DMS 273 treated with DMSO at 0.1 percent for 48 hours (cell line): ENCODE data around the gene LELP1.
"Not testable (repeated sequence)": the region's sequence is repeated elsewhere in the genome, so short reads cannot be mapped to it uniquely, and the experiment has no call there.

ENCODE experiments used
- DNase-seq: peaks from one replicate; lab custom pipeline; 2025; lab: John Stamatoyannopoulos, UW

Gene LELP1

DNA sequence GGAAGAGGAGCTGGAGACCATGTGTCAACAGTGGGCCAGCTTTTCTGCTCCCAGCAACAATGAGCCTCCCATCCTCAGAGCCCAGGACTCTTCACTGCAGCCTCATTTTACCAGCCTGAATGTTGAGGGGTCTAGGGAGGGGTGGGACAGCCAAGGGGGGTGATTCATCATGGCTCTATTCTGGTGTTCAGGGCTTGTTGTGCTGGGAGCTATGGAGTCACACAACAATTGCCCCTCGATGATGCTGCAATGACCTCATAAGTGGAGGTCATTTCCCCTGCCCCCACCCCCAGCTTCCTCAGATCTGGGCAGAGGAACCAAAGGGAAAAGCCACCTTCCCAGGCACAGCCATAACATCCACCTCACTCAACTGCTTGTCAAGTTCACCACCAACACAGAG lies at the start of gene LELP1:
TSS of gene LELP1 (plus strand) at position 301 of the 400 bp plus-strand sequence. CDS start 1,278 bp downstream, outside the sequence.
- DNase-seq = no peak

DNA sequence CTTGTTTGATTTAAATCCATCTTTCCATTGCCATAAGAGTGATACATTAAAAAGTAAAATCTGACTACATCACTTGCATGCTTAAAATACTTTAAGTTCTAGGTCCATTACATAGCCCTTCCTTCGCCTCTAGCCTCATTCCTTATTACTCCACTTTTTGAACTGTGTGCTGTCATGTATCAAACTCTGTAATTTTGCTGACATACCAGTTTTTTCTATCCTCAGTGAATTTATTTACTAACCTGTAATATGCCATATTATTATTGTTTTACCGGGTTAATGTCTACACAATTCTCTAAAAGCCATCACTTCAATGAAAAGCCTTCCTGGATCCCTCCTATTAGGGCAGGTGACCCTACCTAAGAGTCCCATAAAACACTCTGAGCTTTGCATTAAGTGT lies 47.7 kb upstream of the LELP1 start:
- DNase-seq = no peak

DNA sequence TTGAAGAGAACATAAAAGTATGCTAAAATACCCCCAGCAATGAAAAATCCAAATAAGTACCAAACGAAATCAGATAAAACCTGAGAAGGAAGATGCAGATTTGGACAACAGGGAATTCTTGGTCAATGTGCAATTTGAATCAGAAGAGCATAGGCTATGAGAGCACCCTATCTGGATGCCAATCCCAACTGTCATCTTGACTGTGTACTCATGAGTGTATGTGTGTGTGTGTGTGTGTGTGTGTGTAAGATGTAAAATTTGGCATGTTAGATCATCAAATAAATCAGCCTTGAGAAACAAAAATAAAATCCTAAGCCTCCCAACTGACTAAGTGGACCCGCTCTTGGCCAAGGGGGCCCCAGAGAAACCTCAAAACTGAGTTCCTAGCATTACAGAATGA lies 34.5 kb upstream of the LELP1 start:
- DNase-seq = no peak

DNA sequence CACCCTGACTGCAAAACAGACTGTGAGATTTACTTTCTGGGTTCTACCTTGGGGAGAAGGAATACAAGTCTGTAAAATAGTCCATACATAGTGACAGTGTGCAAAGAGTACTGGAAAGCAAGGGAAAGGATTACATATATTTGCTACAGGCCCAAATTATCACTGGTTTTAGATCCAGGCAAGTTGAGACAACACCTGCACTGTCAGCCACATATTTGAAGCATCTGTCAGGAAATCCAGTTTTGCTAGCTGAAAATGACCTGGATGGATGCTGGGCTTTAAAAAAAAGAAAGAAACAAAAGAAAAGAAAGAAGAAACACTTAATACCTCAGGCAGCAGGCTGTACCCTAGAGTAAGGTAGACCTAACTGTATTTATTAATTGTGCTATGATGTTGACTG lies 28.6 kb upstream of the LELP1 start:
- no peak for DNase-seq

DNA sequence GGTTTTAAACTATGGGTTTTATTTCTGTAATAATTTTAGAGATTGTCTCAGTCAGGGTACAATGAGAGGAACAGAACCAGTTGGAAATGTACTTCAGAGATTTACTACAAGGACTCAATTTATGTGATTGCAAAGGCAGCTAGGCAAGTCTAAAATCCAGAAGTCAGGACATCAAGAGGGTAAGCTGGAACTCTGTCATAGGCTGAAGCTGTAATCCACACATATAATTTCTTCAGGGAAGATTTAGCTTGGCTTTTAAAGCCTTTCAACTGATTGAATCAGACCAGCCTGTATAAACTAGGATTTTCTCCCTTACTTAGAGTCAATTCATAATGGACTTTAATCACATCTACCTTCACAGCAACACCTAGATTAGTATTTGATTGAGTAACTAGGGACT lies 24.3 kb upstream of the LELP1 start:
- DNase-seq = no peak

DNA sequence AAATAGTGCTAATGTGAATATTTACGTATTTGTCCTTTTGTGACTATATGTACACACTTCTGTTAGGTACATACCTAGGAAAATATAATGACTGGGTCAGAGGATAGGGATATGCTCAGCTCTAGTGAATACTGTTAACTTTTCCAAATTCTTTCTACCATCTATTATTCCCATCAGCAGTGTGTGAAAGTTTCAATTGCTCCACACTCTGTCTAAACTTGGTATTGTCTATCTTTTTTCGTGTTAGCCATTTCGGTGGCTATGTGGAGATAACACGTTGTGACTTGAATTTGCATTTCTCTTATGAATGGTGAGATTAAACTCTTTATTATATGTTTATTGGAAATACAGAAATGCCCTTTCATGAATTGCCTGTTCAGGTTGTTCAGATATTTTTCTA lies 22.7 kb upstream of the LELP1 start:
- DNase-seq = no peak

DNA sequence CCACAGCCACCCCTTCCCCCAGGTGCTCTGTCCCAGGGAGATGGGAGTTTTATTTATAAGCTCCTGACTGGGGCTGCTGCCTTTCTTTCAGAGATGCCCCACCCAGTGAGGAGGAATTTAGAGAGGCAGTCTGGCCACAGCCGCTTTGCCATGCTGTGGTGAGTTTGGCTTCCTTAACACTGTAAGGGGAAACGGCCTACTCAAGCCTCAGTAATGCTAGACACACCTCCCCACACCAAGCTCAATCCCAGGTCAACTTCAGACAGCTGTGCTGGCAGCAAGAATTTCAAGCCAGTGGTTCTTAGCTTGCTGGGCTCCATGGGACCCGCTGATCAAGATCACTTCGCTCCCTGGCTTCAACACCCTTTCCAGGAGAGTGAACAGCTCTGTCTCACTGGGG lies 14.9 kb upstream of the LELP1 start:
- DNase-seq = not testable (repeated sequence)

DNA sequence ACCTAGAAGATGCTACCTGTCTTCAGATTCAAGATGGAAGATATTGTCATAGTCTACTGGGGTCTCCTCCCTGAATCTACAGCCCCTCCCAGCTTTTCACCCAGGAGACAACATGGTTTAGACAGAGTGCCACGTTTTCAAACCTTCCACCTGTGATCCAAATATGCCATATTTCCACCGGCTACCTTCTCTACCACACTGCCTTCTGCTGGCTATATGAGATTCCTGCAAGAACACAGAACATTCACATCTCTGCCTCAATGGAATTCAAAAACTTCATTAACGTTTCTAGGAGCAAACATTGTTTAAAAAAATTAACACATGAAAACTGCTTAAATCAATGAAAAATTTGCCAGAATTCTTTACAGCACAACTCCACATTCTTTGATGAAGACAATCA lies 12.9 kb upstream of the LELP1 start:
- no peak for DNase-seq

DNA sequence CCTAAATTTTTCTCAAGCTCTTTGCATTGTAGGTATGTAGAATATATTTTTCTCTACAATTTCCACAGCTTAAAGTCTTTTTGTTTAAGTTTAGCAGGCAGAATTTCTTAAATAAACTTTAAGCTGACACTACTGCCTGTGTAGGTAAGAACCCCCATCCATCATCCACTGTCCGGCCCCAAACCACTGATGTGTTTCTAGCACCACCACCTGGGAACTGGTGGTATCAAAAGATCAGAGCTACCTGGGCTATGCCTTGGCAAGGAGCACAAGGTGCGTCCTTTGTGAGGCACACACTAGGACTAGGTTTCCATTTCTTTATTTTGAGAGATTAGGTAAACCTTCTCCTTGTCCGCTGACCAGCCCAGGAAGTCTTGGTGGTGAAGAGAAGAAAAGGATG lies 10.5 kb upstream of the LELP1 start:
- no peak for DNase-seq

DNA sequence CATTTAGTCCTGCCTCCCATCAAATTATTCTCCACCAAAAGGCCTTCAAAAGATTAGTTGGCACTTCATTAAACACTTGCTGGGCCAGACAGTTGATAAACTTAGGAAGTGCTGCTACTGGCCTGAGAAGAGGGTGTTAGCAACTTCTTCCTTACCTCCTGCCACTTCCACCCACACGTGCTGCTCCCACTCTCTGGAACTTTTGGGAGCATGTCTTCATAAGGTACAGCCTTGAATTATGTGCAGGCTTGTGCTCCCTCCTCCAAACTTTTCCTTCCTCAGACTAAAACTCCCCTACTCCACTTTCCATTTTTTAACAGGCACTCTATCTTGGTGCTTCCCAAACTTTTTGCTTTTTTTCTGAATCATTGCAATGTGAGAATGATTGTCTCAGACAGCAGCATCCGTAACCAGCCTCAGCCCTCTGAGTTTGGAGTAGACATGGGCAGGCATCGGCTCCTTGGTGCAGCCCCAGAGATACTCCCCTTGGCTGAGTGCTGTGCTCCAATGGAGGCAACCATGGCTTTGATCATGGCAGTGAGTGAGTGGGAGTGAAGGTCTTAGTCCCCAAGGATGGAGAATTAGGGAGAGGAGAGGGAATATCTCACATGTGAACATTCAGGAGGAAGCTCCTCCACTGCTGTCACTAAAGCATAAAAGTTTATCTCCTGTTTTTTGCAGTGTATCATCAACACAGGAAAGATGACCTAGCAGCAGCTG lies 8.7 kb upstream of the LELP1 start:
- no peak for DNase-seq

DNA sequence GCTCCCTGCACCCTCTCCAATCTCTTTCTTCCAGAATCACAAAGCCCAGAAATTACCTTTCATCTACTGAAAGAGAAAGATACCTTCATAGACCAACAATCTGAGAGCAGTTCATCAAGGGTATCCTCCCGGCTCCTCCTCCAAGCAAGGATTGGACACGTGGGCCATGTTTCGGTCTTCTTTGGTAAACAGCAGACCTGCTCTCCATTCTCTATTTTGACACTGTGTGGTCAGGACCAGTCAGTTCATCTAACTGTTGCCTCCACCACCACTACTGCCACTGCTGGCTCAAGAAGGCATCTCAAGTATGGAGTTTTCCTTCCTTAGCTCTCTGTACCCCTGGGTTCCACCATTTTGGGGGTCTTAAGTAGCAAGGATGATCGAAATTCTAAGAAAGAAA lies 8.0 kb upstream of the LELP1 start:
- no peak for DNase-seq

DNA sequence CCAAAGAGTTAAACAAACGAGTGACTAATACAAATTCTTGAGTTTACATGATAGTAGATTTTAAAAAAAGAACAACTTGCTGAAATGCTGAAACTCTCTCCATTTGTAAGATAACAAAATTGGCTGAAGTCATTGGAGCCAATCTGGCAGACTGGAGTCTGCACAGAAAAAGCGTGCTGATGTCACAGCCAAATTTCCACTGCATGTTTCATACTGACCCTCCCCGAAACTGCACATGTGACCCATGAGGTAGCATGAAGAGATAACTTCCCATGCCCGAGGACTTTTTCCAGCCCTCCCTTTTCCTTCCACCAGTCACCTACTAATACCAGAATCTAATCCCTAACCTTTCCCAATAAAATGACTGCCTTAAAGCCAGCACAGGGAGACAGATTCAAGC lies 1.2 kb upstream of the LELP1 start:
- no peak for DNase-seq

DNA sequence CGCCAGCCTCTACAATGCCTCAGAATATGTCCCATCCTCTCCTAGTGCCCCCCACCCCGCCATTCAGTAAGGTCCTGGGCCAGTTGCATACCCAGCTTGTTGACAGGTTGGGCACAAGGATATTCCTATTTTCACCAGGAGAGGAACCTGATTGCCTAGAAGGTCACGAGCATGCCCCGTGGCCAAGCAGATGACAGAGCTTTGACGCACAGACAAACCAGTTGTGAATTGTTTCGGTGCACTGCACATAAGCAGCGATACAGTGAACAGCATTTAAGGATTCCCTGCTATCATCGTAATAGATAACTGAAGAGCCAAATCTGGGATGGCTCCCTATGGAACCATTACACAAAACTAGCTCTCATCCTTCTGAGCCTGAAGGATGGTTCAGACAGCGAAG lies 3.4 kb downstream of the LELP1 start:
- DNase-seq = no peak

DNA sequence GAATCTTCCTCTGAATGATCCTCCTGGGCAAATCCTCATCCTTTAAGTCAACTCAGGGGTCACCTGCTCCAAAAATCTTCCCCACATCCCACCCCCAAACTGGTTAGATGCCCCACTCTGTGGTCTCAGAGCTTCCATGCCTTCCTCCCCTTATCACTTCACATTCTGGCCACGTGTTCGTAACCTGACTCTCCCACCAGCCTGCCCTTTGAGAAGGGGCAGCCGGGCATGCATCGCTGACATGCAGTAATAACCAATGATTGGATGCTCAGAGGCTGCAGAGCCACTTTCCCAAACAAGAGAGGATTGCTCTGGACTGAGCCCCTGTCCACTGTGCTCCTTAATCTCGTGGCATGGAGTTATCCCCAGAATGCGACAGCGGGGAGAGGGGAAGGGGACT lies 7.0 kb downstream of the LELP1 start:
- DNase-seq = no peak

DNA sequence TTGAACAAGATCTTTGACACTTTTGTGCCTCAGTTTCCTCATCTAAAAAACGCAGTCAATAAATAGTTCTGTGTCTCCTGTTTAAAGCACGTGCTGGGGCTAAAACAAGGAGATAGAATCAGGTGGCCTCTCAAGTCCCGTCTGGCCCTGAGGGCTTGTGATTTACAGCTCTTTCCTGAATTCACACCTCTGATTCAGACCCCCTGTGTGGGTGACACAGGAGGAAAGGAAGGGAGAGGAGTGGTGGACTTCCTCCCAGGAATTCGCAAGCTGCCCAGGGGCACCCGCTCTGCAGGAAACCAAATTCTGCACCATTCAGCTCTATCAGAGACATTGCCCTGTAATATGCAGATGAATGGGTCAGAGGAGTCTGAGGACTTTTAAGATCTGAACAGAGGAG lies 9.0 kb downstream of the LELP1 start:
- DNase-seq = no peak

DNA sequence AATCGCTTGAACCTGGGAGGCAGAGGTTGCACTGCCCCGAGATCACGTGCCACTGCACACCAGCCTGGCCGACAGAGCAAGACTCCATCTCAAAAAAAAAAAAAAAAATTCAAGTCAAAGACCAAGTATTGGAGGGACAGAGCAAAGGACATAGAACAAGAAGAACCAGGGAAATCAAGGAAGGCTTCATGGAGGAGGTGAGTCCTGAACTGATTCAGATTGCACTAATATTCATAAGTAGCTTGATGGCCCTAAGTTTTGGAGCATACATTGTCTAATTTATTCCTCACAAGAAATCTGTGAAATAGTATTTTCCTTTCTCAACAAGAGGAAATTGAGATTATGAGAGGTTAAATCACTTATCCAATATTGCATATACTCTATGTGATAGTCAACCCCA lies 10.3 kb downstream of the LELP1 start:
- no peak for DNase-seq

DNA sequence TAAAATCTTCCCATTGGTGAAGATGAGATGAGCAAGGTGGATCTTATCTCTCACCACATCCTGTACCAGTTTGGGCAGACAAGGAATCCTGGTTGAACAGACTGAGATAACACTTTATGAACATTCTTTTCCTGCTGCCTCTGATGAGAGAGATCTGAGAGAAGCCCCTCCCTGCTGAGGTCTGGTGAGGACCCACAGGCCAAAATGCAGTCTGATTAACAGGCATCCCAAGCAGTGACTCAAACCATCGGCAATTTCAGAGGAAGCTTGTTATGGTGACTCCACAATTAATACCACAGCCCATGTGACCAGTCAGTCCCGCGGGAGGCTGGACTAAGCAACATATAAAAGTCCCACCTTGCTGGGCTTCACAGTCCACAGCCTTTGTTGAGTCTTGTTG lies 14.0 kb downstream of the LELP1 start, which contains the start of gene PRR9:
TSS of gene PRR9 (plus strand) at position 373 of the 400 bp plus-strand sequence. CDS start 561 bp downstream, outside the sequence.
- DNase-seq = no peak

DNA sequence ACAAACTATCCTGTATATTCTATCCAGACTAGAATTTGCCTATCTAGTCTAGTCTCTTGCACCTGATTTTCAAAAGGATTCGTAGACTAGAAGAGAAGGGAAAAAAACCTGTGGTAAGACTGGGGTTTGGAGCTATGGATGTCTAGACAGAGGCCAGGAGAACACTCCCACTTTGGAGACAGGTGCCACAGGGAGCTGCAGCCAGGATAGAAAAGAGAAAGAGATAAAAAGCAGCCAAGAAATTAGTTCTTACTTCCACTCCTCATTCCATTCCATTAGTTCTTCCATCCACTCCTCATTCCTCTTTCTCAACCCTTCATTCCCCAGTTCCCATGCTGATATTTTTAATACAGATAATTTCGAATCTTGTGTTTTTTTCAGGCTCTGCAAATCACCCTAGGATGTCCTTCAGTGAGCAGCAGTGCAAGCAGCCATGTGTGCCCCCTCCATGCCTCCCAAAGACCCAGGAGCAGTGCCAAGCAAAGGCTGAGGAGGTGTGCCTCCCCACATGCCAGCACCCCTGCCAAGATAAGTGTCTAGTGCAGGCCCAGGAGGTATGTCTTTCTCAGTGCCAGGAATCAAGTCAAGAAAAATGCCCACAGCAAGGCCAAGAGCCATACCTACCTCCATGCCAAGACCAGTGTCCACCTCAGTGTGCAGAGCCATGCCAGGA lies 14.7 kb downstream of the LELP1 start:
- DNase-seq = no peak

DNA sequence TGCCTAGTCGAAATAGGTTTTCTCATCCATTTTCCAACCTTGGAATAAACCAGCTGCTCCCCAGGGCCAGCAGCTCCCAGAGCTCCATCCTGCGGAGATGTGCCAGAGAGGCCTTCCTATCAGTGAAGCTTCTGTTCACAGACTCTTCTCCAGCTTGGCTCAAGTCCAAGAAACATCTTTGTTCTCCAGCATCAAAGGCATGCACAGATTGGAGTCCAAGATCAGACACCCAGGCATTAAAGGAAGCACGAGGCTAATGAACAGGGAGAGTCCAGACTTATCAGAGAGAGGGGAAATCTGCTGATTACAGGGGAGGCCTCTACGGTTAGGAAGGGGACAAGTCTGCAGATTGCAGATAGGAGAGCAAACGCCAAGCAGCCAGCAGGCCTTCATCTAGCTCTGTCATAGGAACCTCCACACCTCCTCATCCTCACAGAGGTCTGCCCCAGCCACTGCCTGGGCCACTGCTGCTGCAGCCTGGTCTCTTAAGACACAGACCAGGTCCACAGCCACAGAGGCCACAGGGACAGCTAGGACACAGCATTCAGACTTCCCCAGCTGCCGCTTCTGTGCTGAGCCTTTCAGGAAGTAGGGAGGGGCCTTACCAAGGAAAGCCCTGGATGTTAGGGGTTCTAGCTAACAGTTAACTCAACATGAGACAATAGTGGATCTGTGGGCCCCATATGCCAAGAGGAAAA lies 17.5 kb downstream of the LELP1 start:
- DNase-seq = no peak

DNA sequence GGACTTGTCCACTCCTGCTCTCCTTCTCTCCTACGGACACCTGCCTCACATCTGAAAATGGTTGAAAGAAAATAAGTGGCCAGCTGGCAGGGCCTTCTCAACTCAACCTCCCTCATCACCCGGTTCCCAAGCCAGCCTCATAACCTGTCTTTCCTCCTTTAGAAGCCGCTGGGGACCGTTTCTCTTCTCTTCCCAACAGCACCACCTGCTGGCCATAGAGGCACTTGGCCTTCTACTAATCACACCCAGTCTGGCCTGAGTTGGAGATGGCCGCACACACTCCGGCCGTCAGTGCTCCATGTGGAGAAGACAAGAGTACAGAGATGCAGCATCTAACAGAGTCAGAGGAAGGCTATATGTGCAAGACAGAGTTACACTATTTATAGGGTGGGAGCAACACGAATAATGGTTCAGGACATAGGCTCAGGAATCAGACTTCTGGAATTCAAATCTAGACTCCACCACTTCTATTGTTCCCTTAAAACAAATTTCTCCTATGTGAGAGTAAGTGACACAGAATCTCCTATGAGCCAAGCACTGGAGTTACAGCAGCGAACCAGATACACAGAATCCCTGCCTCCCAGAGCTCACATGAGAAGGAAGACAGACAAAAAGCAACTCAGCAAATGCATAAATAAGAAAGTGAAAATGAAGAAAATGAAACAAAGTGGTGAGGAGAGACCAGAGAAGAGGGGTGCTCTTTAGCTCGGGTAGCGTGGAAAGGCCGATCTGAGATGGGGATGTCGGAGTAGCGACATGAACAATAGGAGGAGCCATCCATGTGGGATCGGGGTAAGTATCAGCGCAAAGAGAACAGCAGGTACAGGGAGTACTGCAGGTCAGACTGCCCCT lies 20.0 kb downstream of the LELP1 start:
- DNase-seq = not testable (repeated sequence)

DNA sequence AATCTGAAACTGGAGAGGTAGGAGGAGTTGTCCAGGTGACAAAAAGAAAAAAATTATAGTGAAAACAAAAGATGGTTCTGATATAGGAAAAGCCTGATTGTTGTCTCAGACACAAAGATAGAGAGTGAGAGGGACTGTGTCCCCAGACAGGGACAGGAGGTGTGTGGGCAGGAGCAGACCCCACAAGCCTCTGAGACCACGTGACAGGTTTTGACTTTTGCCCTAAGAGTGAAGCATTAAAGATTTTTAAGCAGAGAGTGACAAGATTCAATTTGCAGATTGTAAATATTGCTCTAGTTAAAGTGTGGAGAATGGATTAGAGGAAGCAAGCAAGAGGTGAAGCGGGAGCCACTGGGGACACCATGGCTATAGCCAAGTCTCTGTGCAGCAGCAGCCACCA lies 24.6 kb downstream of the LELP1 start:
- DNase-seq = no peak

DNA sequence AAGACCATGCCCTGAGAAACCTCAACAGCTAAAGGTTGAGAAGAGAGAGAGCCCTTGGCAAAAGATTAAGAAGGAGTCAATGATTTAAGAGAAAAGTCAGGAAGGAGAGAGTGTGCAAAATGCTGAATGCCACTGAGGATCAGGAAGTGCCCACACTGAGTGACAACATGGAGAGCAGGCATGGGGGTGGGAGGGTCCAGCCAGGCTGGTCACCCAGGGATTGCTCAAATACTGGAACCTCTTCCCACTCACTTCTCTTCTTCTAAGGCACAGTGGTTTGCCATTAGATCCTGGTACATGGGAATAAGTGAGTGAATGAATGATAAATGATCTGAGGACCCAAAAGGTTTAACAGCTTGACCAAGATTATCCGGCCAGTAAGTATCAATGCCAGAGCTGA lies 25.3 kb downstream of the LELP1 start:
- DNase-seq = no peak
